HTERT RPE-1 (cell line): ENCODE results near the gene VWC2L.

Source experiments
- in situ Hi-C: fragments of 300-500 bp; cut with MboI; formaldehyde crosslinking; loops from 4 replicates; pipeline ENCODE4 v1.14.3; 2020; ENCODE audit warnings: low sequenced_read_pairs

Gene VWC2L

DNA sequence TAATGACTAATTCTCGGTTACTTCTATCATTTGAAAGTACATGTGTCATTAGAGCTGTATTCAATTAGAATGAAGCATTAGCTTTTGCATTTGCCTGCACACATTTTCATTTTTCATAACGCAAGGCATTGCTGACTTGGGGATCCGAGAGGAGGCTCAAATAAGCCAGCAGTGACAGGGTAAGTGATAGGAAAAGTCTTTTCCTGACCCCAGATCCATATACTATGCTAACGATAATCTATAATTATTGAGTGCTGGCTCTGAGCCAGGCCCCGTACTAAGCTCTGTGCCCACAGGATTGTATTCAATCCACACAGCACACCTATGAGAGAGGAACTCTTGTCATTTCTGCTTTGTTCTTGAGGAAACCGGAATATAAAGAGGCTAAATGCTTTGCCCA lies 168.2 kb downstream of the VWC2L start:
- in situ Hi-C loops: no loop called here

DNA sequence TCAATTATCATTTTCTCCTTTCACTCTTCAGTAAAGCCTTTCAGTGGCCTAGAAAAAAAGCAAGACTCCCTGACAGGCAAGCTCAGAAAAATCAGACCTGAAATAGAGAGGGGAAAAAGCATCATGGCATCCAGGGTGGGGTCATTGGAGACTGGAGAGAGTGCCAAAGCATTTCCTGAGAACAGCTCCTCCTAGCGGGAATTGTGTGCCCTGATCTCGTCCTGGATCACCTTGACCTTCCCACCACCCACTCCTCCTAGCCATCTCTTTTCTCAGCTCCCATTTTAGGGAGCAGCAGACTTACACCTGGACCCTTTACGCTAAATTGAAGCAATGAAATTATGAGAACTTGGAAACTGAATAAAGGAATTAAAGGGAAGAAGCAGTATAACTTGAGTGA lies 176.6 kb downstream of the VWC2L start:
- in situ Hi-C loops: no loop called here

DNA sequence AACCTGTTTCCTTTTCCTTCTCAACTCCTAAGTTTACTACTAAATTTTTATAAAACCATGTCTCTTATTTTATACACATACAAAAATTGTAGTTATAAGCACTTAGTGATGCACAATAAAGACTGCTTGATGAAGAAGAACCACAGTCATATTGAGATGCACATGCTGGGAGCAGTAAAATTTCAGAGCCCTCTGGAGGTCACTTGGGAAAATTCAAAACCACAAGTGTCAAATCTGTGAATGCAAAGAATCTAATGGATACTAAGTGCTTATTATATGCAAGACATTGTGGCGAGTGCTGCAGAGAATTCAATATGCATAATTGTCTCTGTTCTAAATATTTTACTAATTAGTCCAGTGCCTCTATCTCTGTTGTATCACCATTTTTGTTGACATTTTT lies 180.5 kb downstream of the VWC2L start:
- in situ Hi-C loops: no loop called here

DNA sequence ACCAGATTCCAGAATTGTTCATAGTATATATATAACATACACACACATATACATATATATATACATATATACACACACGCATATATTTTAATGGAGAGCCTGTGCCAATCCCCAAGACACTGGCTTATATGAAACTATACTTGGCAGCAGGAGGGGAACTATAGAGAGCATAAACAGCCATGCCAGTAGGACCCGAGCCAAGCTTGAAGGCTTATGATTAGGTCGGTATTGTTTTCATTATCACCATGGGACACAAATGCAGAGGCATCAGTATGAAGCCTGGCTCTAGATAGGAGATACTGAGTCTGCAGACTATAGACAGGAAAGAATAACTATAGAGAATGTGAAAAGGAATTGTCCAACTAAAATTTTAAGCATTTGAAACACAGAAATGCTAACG lies 181.2 kb downstream of the VWC2L start:
- in situ Hi-C loops: no loop called here

GRCh38 chr2:214593727-214594126 lies 182.9 kb downstream of the VWC2L start:
- in situ Hi-C loops: no loop called here

DNA sequence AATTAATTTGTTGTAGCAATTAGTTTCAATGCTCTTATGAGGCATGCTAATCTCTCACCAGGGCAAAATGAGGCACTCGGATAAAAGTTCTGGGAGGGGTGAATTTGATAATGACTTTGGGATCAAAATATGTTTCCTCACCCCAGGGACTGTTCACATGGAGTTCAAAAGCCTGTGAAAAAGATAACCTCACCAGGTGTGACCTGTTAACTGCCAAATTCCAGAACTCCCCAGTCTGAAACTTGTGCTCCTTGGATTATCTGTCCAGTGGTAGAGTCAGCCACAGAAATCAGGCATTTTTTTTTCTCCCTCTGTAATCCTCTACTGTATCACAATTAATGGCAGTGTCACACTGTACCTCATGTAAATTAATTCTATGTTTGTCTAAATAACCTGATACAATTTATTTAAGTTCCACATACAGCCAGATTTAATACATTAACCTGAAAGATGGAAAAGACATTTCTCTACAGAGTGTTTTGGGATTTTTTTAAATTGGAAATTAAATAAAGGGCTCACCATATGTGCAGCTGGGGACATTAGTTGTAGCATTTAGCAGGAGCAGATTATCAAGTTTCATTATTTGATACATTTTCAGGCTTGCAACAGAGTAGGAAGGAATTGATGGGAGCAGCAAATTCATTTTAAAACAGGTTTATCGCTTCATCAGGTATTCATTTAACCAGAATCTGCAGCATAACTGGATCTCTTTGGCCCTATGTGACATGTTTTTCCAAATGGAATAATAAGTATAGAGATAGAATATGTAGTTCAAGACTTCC lies 191.2 kb downstream of the VWC2L start:
- in situ Hi-C loops: no loop called here

DNA sequence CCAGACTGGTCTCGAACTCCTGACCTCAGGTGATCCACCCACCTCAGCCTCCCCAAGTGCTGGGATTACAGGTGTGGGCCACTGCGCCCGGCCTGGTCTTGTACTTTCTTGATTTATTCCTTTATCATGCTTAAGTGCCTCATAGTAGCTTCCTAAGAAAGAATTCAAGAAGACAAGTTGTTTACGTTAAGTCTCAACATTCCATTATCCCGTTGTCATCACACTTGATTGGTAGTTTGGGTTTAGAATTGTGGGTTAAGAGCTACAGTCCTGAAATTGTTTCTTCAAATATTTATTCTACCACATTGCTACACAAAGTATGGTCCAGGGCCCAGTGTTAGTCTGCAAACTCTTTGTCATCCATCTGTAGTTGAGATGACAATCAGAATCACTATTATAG lies 194.0 kb downstream of the VWC2L start:
- in situ Hi-C loops: no loop called here

DNA sequence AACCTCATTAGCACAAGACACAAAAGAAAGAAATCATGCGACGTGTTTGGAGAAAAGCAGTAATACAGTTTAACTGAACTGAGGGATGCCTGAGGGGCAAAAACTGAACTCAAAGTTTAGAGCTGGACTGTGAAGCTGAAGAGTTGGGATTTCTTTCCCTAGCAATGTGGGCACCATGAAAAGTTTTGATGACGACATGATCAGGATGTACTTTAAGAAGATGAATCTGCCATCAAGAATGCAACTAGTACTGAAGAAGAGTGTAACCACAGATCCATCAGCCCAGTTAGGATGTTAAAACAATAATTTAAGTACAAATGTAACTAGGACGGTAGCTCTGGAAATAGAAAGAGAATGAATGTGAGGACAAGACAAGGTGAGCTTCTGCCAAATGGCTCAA lies 196.2 kb downstream of the VWC2L start:
- in situ Hi-C loops: no loop called here

GRCh38 chr2:214611015-214611414 lies 200.2 kb downstream of the VWC2L start:
- in situ Hi-C loops: no loop called here

DNA sequence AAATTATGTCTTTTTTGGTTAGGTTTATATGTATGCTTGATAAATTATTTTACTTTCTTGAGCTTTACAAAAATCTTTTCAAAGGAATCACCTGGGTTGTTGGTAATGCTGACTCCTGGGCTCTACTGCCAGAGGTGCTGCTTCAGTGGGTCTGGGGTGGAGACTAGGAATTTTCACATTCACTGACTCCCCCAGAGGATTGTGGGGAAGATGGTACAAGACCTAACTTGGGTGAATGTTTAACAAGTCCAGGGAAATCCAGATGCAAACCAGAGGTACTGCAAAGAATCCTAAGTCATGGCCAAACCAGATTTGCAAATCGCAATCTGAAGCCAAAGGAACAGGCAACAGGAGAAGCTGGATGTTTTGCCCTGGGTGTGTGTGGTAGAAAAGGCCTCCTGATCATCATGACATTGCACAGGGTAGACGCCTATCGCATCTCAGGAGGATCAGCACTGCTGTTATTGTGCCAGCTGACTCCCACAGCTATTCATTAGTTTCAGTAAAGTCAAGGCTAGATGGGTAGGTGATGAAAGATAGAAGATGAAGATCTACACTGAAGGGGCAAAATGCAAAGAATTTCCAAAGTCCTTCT lies 213.4 kb downstream of the VWC2L start:
- in situ Hi-C loops: no loop called here

- in situ Hi-C loops: no loop called here
Observed at GRCh38 chr2:214628091-214628490, 217.2 kb downstream of the VWC2L start.
